ENCODE data around the gene ARRDC1. TPM values are rescaled to one million over a fixed set of nuclear protein-coding genes. Genes with fewer than 3 reads are reported as not detected.
"Not testable (repeated sequence)": the region's sequence is repeated elsewhere in the genome, so short reads cannot be mapped to it uniquely, and the experiment has no call there.

ARRDC1 gene
- total RNA-seq, 1 donor from 2014 or later = 49.7 TPM

DNA sequence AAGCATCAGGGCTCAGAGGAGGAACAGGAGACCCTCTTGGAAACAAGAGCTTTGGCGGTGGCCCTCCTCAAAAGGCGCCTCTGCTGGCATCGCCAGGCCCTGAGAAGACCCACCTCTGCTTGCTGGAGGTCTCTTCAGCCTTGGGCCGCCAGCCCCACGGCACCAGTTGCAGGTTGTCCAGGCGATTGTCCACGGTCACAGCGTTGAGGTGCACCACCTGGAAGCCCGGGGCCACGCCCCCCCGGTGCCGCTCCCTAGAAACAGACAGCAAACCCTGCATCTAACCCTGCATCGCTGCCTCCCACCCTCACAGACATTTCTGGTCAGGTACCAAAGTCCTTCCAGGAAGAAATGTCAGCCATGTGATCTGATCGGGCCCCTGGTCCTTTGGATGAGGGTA lies 18.6 kb upstream of the ARRDC1 start:
- ATAC-seq = no peak

DNA sequence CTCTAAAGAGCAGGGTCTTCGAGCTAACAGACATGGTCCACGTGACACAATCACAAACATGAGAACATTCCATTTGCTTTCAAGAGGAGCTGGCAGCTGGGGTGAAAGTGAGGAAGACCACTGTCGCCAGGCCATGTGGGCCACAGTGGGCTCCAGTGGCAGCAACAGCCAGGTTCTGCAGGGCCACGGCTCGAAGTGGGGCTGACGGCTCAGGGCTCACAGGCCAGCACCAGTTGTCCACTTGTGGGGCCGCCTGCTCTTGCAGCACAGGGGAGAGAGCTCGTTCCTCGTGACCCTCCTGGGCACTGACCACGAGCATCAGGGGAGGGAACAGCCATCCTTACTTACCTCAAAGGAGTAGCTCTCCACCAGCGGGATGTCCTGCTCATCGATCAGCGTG lies 17.2 kb upstream of the ARRDC1 start:
- no peak for ATAC-seq

DNA sequence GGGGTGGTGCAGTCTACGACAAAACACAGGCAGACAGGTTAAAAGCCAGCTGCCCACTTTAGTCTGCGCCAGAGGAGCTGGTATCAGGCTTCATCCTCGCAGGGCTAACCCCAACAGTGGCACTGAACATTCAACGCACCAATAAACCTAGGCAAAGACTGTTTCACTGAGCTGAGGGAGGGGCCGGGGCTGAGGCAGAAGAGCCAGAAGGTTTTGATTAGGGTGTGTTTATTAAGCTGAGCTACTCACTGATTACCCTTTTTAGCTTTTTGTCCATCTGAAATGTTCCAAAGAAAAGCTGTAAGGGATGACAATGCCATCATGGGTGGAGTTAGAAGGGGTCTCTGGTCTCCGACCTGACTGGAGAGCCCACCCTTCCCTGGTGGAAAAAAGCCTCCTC lies 16.6 kb upstream of the ARRDC1 start:
- no peak for ATAC-seq

DNA sequence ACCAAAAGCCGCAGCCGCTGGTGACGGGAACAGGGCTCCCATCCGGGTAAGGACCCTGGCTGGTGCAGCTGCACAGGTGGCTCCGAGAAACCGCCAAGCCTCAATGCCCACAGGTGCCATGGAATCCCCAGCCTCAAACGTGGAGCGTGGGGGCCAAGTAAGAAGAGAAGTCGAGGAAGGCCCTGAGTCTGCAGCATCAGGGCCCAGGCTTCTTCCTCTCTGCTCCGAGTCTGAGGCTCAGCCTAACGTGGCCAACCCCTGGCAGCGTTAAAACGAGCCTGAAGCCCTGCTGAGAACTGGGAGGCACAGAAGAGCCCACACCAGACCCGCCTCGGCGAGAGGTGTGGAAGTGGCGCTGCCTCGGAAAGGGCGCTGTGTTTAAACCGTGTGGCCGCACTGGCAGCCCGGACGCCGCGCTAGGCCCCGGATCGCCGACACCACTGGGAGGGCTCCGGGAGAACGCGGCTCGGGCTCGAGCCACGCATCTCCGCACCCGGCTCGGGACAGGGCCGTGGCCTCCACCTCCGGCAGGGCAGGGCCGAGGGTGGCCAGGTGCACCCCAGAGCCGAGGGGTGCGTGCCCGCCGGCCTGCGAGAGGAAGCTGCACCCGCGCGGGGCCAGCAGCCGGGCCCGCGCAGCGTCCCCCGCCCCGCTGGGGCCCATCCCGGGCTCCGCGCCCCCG lies 15.9 kb upstream of the ARRDC1 start:
- peak; percentile 1 for ATAC-seq

DNA sequence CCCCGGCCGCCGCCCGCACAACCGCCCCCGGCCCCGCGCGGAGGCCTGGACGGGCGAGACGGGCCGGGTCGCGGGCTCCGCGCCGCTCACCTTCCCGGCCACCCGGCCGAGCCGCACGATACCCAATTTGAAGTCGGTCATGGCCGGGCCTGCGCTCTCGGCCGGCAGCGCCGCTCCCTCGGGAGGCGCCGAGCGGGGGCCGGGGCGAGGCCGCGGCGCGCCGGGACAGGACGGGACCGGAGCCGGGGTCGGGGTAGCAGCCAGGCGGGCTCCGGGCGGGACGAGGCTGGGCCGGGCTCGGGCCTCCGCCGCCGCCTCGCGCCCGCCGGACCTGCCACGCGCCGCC lies 15.4 kb upstream of the ARRDC1 start:
- no peak for ATAC-seq

GRCh38 chr9:137590469-137591383 lies 14.8 kb upstream of the ARRDC1 start, which contains the start of gene ZMYND19:
ZMYND19 (minus strand) TSS chr9:137590512; CDS start chr9:137590263, 249 bp downstream.
- ATAC-seq = peak; percentile 97

DNA sequence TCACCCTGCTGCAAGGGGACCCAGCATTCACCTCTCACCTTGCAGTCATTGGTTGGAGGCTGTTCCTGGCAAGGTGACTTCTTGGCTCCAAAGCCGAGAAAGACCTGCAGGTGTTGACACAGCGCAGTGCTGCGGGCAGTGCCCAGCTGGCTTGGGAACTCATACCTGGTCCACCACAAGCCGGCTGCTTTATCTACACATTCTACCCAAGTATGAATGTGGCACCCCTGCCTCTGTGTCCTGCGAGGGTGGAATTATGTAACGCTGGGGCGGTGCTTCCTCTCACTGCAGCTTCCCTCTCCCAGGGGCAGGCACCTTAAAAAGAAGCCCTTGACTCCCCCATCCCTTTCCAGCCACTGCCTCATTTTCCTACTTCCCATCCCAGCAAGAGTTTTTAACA lies 12.7 kb upstream of the ARRDC1 start:
- ATAC-seq = no peak

- no peak for ATAC-seq
These were observed 12.3 kb upstream of the ARRDC1 start for GRCh38 chr9:137593176-137593575.

GRCh38 chr9:137596577-137596976 lies 8.9 kb upstream of the ARRDC1 start:
- not testable (repeated sequence) for ATAC-seq

DNA sequence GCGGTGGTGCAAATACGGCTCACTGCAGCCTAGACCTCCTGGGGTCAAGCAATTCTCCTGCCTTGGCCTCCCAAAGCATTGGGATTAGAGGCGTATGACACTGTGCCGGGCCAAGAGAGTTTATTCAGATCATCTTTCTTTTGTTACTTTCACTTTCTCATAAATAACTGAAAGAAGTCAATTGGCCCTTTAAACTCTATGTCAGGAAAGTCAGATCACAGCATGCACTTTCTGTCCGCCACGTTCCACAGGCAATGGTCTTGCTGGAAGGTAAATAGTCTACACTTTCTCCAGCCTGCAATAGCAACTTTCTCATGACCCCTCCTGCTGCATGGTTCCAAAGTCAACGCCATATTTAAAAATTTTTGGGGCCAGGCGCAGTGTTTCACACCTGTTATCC lies 6.5 kb upstream of the ARRDC1 start:
- ATAC-seq = no peak

GRCh38 chr9:137602661-137603060 lies 2.8 kb upstream of the ARRDC1 start:
- ATAC-seq = no peak

- ATAC-seq = no peak
These were observed 1.6 kb upstream of the ARRDC1 start for GRCh38 chr9:137603879-137604278.

DNA sequence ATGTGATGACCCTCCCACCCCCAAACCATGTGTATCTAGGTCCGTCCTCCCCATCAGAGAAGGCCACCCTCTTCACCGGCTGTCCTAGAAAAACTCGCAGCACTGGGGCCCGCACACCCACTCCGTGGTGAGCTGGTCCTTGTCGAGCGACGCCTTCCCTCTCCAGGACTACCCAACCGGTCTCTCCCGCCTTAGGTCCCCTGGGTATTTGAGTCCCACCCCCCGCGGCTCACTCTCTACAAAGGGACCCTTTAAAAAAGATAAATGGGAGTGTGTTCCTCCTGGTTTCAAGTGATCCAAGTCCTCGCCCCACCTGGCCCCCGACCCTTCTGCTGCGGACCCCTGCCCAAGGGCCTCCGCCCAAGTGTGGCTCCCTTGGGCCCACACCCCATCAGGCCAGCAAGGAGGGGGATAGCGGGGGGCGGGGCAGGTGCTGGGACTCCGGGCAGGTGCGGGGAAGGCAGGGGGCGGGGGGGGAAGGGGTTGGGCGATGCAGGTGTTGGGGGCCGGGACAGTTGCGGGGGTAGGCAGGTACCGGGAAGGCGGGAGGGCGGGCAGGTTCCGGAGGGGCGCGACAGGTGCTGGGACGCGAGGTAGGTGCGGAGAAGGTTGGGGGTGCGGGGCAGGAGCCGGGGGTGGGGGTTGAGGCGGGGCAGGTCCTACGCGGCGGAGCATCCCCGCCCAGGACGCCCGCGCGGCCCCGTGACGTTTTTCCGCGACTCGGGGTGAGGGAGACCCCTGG lies 970 bp upstream of the ARRDC1 start:
- ATAC-seq = peak; percentile 1

DNA sequence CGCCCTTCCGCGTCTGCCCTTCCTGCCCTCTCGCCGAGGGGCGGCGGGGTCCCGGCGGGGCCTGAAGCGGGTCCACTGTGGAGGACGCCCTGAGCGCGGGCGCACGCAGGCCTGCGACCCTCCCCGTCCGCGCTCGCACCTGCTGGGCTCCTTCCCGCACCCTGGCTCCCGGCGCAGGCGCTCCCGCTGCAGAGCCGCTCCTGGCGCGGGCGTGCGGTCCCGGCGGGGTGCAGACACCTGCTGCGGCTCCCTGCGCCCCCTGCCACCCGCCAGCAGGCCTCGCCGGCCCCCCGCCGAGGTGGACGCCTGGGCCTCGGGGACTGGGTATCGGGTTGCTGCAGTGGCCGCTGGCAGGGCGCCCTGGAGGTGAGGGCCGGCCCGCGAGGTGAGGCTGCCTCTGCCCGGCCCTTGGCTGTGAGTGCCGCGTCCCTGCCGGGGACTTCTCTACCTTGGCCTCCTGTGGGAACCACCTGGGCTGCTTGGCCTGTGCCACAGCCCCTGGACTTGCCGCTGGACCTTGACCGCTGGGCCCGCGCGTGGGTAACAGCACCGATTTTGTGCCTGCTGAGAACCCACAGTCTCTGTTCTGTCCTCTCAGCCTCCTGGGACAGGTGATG lies 627 bp downstream of the ARRDC1 start:
- ATAC-seq = peak; percentile 15

DNA sequence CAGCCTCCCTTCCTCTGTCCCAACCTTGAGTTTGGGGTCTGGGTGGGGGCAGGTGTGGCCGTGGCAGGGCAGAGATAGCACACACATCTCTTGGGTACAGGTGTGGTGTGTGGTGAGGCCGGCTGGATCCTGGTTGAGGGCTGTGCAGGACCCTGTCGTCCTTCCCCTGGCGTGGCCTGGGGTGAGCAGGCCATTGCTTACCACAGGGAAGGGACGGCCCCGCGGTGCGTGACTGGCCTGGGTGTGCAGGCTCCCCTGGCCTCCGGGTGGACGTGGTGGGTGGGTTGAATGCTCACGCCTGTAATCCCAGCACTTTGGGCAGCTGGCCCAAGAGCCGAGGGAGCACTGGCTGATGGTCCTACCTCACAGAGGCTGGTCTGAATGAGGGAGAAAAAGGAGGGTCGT lies 1.2 kb downstream of the ARRDC1 start:
- ATAC-seq = peak; percentile 1

GRCh38 chr9:137607141-137607857 lies 1.8 kb downstream of the ARRDC1 start:
- no peak for ATAC-seq

DNA sequence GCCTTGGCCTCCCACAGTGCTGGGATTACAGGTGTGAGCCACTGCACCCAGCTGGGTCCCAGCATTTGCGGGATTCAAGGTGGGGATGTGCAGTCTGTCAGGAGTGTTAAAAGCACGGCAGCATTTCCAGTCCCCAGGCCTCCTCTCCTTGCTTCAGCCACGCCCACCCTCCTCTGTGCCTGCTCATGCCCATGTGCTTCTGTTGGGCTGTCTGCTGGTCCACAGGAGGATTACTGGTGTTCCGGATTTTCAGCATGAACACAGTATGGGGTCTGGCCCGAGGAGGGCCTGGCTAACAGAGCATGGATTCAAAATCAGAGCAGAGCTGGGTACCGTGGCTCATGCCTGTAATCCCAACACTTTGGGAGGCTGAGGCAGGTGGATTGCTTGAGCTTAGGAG lies 5.5 kb downstream of the ARRDC1 start:
- no peak for ATAC-seq

- peak; percentile 91 for ATAC-seq
These were observed 6.4 kb downstream of the ARRDC1 start for GRCh38 chr9:137611623-137612609.

DNA sequence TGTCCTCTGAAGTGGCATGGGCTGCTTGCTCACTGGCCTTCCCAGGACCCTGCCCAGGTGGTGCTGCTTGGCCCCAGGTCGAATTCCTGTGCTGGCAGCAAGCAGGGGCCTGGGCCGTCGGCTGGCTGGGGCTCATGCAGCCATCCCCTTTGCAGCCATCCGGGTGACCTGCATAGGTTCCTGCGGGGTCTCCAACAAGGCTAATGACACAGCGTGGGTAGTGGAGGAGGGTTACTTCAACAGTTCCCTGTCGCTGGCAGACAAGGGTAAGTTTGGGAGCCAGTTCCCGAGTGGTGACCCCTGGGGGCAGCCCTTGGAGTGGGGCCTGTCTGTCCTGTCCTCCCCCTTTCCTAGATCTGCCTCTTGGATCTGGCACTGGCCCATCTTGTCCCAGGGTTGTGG lies 7.3 kb downstream of the ARRDC1 start:
- ATAC-seq = no peak

GRCh38 chr9:137613259-137613658 lies 7.8 kb downstream of the ARRDC1 start:
- ATAC-seq = no peak

Data from esophagus mucosa (tissue), 1 donor.